Gastrocnemius medialis (tissue), 4 donors: ENCODE measurements around the gene DBET. TPM values are rescaled to one million over a fixed set of nuclear protein-coding genes. Genes with fewer than 3 reads are reported as not detected.
A peak's percentile ranks its signal among the peaks of the same experiment; 100 is the strongest.
"Not testable (repeated sequence)": the region's sequence is repeated elsewhere in the genome, so short reads cannot be mapped to it uniquely, and the experiment has no call there.

Experiments used
- ATAC-seq, 2 donors: fragments of 150-250 bp; one replicate each; pipeline ENCODE4 v1.9.1; 2016
- DNase-seq, 2 donors: peaks; one replicate each; pipeline ENCODE4 v3.0.0-alpha.2; 2019
- H3K27ac ChIP-seq, 4 donors: fragments of 200-600 bp; sonication (generic); 1 replicate in 1 of 4; 2 replicates in 3 of 4; pipeline ENCODE4 v1.5.1; 2016 to 2018; ENCODE audit warnings: mild to moderate bottlenecking in 2 of 4, moderate library complexity in 1 of 4
- H3K27me3 ChIP-seq, 3 donors: fragments of 200-600 bp; sonication (generic) in 2 of 3; 1 replicate in 1 of 3; 2 replicates in 2 of 3; pipeline versions ENCODE4 v1.5.1 to v1.6.0; 2016 to 2019; ENCODE audit warnings: mild to moderate bottlenecking in 1 of 3, moderate library complexity in 1 of 3
- H3K36me3 ChIP-seq, 2 donors: fragments of 200-600 bp; sonication (generic) in 1 of 2; one replicate each; pipeline ENCODE4 v1.5.1; 2017 to 2018
- H3K4me1 ChIP-seq, 2 donors: fragments of 200-600 bp; sonication (generic) in 1 of 2; one replicate each; pipeline ENCODE4 v1.5.1; 2016 to 2017; ENCODE audit warnings: mild to moderate bottlenecking in 2 of 2
- H3K4me3 ChIP-seq, 4 donors: fragments of 200-600 bp; sonication (generic) in 3 of 4; 1 replicate in 1 of 4; 2 replicates in 3 of 4; pipeline ENCODE4 v1.5.1; 2016 to 2019; ENCODE audit warnings: mild to moderate bottlenecking in 2 of 4
- H3K9me3 ChIP-seq, 3 donors: fragments of 200-600 bp; sonication (generic) in 2 of 3; 1 replicate in 1 of 3; 2 replicates in 2 of 3; pipeline ENCODE4 v1.5.1; 2016 to 2019
- CTCF ChIP-seq, 5 experiments: fragments of 450-650 bp in 3 of 5; fragments of 200-600 bp in 2 of 5; sonication (generic) in 2 of 5; IDR thresholded peaks in 4 of 5; conservative IDR thresholded peaks in 1 of 5; 1 replicate in 4 of 5; 2 replicates in 1 of 5; pipeline ENCODE4 v1.5.1; 2016 to 2019; ENCODE audit warnings: antibody characterized with exemption in 5 of 5, mild to moderate bottlenecking in 3 of 5, moderate library complexity in 3 of 5
- POLR2A ChIP-seq, 2 donors: fragments of 450-650 bp; IDR thresholded peaks; one replicate each; pipeline ENCODE4 v1.6.1; 2017; ENCODE audit warnings: antibody characterized with exemption in 2 of 2, mild to moderate bottlenecking in 2 of 2, moderate library complexity in 2 of 2
- in situ Hi-C, 4 donors: fragments of 200-750 bp; cut with MboI; loops; one replicate each; pipeline versions ENCODE4 v1.15.0 to v1.8.0; 2017; ENCODE audit warnings: low sequenced_read_pairs in 4 of 4
- intact Hi-C: fragments of 100-400 bp; cut with DNase I; formaldehyde crosslinking; loops from one replicate; pipeline ENCODE4 v1.15.1; 2023; ENCODE audit warnings: low total_unique reads
- total RNA-seq, 4 donors: library from RNA; depleted of rRNA; stranded (reverse); fragments of >200 nt; gene quantifications; one replicate each; pipeline versions ENCODE4 v1.1.0 to v1.2.3, GENCODE V29; 2016

The DBET gene
- not detected for total RNA-seq

- in situ Hi-C loops, DNase-seq, H3K27ac ChIP-seq, H3K27me3 ChIP-seq, ATAC-seq, intact Hi-C loops, H3K4me3 ChIP-seq, H3K36me3 ChIP-seq, H3K9me3 ChIP-seq, H3K4me1 ChIP-seq: not testable (repeated sequence)
Measured at GRCh38 chr4:190064342-190064741, at the start of gene DBET. Gene DBET, plus strand, starts transcription at chr4:190064502.

- H3K27ac ChIP-seq: no peak overlapping the region
- peak overlapping the region in 3 of 4 donors; percentile 5 to 36 (median 20) for H3K4me3 ChIP-seq
- no peaks in the 10 kb centered on the region for H3K4me1 ChIP-seq
- intact Hi-C loops (no loop called here), in situ Hi-C loops (no loop called here)
- TF ChIP-seq CTCF (IDR thresholded peaks at IDR 0.05 in 4 of 5, conservative IDR thresholded peaks at IDR 0.05 in 1 of 5) (no peak), POLR2A (IDR thresholded peaks at IDR 0.05) (no peak)
- DNase-seq (no peak), ATAC-seq (no peak)
- no peaks in the 10 kb centered on the region for H3K9me3 ChIP-seq
- no peaks in the 10 kb centered on the region for H3K36me3 ChIP-seq
- peaks cover 30 to 72% (median 54%) of the 10 kb centered on the region in 3 donors for H3K27me3 ChIP-seq
Measured at GRCh38 chr4:190014771-190015537, 49.3 kb upstream of the DBET start.

GRCh38 chr4:190015538-190016368 lies 48.5 kb upstream of the DBET start:
- DNase-seq: no peak
- in situ Hi-C loops (no loop called here), intact Hi-C loops (no loop called here)
- Histone ChIP-seq H3K4me1 (peaks cover 0 to 2% of the 10 kb centered on the region in 2 donors), H3K27me3 (peaks cover 30 to 80% (median 60%) of the 10 kb centered on the region in 3 donors), H3K4me3 (peak overlapping the region in 2 of 4 donors; percentile 20 to 36), H3K27ac (no peak overlapping the region), H3K9me3 (no peaks in the 10 kb centered on the region), H3K36me3 (no peaks in the 10 kb centered on the region)
- no peak for TF ChIP-seq CTCF (IDR thresholded peaks at IDR 0.05 in 4 of 5, conservative IDR thresholded peaks at IDR 0.05 in 1 of 5)
- TF ChIP-seq POLR2A (IDR thresholded peaks at IDR 0.05): no peak
- ATAC-seq: no peak

GRCh38 chr4:190016369-190017289 lies 47.7 kb upstream of the DBET start:
- Histone ChIP-seq H3K36me3 (no peaks in the 10 kb centered on the region), H3K4me1 (peaks cover 0 to 8% of the 10 kb centered on the region in 2 donors), H3K4me3 (no peak overlapping the region), H3K9me3 (no peaks in the 10 kb centered on the region), H3K27me3 (peaks cover 30 to 87% (median 66%) of the 10 kb centered on the region in 3 donors), H3K27ac (no peak overlapping the region)
- intact Hi-C loops (no loop called here), in situ Hi-C loops (no loop called here)
- TF ChIP-seq CTCF (IDR thresholded peaks at IDR 0.05 in 4 of 5, conservative IDR thresholded peaks at IDR 0.05 in 1 of 5): no peak
- no peak for TF ChIP-seq POLR2A (IDR thresholded peaks at IDR 0.05)
- DNase-seq (no peak), ATAC-seq (no peak)
